ENCODE data around the gene TMEM201.

GRCh38 chr1:9555942-9556341, 32.8 kb upstream of the TMEM201 start:
- TF ChIP-seq, protein P1, sequence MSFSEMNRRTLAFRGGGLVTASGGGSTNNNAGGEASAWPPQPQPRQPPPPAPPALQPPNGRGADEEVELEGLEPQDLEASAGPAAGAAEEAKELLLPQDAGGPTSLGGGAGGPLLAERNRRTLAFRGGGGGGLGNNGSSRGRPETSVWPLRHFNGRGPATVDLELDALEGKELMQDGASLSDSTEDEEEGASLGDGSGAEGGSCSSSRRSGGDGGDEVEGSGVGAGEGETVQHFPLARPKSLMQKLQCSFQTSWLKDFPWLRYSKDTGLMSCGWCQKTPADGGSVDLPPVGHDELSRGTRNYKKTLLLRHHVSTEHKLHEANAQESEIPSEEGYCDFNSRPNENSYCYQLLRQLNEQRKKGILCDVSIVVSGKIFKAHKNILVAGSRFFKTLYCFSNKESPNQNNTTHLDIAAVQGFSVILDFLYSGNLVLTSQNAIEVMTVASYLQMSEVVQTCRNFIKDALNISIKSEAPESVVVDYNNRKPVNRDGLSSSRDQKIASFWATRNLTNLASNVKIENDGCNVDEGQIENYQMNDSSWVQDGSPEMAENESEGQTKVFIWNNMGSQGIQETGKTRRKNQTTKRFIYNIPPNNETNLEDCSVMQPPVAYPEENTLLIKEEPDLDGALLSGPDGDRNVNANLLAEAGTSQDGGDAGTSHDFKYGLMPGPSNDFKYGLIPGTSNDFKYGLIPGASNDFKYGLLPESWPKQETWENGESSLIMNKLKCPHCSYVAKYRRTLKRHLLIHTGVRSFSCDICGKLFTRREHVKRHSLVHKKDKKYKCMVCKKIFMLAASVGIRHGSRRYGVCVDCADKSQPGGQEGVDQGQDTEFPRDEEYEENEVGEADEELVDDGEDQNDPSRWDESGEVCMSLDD (tag by site-specific recombination; IDR thresholded peaks at IDR 0.05), result no peak
- TF ChIP-seq ZNF211 (tag by site-specific recombination; IDR thresholded peaks at IDR 0.05; ENCODE audit: low read depth) (no peak), ZBTB49 (tag by site-specific recombination; IDR thresholded peaks at IDR 0.05; ENCODE audit: low read depth) (no peak), REPIN1 (tag by site-specific recombination; IDR thresholded peaks at IDR 0.05; ENCODE audit: low read depth) (no peak), ZNF677 (tag by site-specific recombination; IDR thresholded peaks at IDR 0.05) (no peak), REST (tag by site-specific recombination; IDR thresholded peaks at IDR 0.05) (no peak), ZNF777 (tag by site-specific recombination; IDR thresholded peaks at IDR 0.05; ENCODE audit: borderline replicate concordance) (no peak), ZBTB21 (tag by site-specific recombination; IDR thresholded peaks at IDR 0.05) (no peak)
- TF ChIP-seq, protein P2, sequence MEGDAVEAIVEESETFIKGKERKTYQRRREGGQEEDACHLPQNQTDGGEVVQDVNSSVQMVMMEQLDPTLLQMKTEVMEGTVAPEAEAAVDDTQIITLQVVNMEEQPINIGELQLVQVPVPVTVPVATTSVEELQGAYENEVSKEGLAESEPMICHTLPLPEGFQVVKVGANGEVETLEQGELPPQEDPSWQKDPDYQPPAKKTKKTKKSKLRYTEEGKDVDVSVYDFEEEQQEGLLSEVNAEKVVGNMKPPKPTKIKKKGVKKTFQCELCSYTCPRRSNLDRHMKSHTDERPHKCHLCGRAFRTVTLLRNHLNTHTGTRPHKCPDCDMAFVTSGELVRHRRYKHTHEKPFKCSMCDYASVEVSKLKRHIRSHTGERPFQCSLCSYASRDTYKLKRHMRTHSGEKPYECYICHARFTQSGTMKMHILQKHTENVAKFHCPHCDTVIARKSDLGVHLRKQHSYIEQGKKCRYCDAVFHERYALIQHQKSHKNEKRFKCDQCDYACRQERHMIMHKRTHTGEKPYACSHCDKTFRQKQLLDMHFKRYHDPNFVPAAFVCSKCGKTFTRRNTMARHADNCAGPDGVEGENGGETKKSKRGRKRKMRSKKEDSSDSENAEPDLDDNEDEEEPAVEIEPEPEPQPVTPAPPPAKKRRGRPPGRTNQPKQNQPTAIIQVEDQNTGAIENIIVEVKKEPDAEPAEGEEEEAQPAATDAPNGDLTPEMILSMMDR (tag by site-specific recombination; IDR thresholded peaks at IDR 0.05), result no peak
- TF ChIP-seq, protein P3, sequence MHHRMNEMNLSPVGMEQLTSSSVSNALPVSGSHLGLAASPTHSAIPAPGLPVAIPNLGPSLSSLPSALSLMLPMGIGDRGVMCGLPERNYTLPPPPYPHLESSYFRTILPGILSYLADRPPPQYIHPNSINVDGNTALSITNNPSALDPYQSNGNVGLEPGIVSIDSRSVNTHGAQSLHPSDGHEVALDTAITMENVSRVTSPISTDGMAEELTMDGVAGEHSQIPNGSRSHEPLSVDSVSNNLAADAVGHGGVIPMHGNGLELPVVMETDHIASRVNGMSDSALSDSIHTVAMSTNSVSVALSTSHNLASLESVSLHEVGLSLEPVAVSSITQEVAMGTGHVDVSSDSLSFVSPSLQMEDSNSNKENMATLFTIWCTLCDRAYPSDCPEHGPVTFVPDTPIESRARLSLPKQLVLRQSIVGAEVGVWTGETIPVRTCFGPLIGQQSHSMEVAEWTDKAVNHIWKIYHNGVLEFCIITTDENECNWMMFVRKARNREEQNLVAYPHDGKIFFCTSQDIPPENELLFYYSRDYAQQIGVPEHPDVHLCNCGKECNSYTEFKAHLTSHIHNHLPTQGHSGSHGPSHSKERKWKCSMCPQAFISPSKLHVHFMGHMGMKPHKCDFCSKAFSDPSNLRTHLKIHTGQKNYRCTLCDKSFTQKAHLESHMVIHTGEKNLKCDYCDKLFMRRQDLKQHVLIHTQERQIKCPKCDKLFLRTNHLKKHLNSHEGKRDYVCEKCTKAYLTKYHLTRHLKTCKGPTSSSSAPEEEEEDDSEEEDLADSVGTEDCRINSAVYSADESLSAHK (tag by site-specific recombination; IDR thresholded peaks at IDR 0.05), result no peak
